Upper lobe of left lung (tissue), 4 donors: ENCODE data around the gene CABLES2.
"Not testable (repeated sequence)": the region's sequence is repeated elsewhere in the genome, so short reads cannot be mapped to it uniquely, and the experiment has no call there.

Experiments used
- POLR2A ChIP-seq, 4 donors: fragments of 450-650 bp; IDR thresholded peaks; one replicate each; pipeline ENCODE4 v1.5.1; 2016 to 2017; ENCODE audit warnings: antibody characterized with exemption in 4 of 4, mild to moderate bottlenecking in 2 of 4
- TF ChIP-seq, protein P1 (sequence below), 6 experiments: fragments of 450-650 bp in 4 of 6; fragments of 200-600 bp in 2 of 6; sonication (generic) in 2 of 6; IDR thresholded peaks; one replicate each; pipeline ENCODE4 v1.5.1; 2016 to 2019; ENCODE audit warnings: antibody characterized with exemption in 6 of 6

GRCh38 chr20:62373631-62374179, 33.4 kb downstream of the CABLES2 start:
- TF ChIP-seq POLR2A (IDR thresholded peaks at IDR 0.05), result not testable (repeated sequence)
- TF ChIP-seq, protein P1, sequence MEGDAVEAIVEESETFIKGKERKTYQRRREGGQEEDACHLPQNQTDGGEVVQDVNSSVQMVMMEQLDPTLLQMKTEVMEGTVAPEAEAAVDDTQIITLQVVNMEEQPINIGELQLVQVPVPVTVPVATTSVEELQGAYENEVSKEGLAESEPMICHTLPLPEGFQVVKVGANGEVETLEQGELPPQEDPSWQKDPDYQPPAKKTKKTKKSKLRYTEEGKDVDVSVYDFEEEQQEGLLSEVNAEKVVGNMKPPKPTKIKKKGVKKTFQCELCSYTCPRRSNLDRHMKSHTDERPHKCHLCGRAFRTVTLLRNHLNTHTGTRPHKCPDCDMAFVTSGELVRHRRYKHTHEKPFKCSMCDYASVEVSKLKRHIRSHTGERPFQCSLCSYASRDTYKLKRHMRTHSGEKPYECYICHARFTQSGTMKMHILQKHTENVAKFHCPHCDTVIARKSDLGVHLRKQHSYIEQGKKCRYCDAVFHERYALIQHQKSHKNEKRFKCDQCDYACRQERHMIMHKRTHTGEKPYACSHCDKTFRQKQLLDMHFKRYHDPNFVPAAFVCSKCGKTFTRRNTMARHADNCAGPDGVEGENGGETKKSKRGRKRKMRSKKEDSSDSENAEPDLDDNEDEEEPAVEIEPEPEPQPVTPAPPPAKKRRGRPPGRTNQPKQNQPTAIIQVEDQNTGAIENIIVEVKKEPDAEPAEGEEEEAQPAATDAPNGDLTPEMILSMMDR (IDR thresholded peaks at IDR 0.05), result not testable (repeated sequence)
